ENCODE results near the gene PNCK. TPM values are rescaled to one million over a fixed set of nuclear protein-coding genes. Genes with fewer than 3 reads are reported as not detected.

PNCK gene
- total and polyA plus RNA-seq, 7 donors, result 4.6 to 135 (median 49.6) TPM; not detected in 2

GRCh38 chrX:153669174-153669890 lies 4.3 kb downstream of the PNCK start:
- no peak overlapping the region for H3K4me3 ChIP-seq
- H3K27ac ChIP-seq, result peak overlapping the region in 3 of 4 donors; percentile 70 to 79 (median 75)
- no peaks in the 10 kb centered on the region for H3K36me3 ChIP-seq
- intact Hi-C loops (cut with DNase I), result loop anchor here (5.0 kb wide), 1 partner anchor 38 kb away; no protein-coding TSS in a partner anchor
- H3K27me3 ChIP-seq, result no peaks in the 10 kb centered on the region
- DNase-seq, result peak; percentile 60
- H3K4me1 ChIP-seq, result peaks cover 0 to 3% (median 0%) of the 10 kb centered on the region in 4 donors
- TF ChIP-seq EP300 (IDR thresholded peaks at IDR 0.05) (no peak), POLR2AphosphoS5 (IDR thresholded peaks at IDR 0.05) (no peak), POLR2A (IDR thresholded peaks at IDR 0.05) (no peak), CTCF (IDR thresholded peaks at IDR 0.05) (peak; percentile 33 to 66 (median 52))
- WGBS, 2 donors, result 45 to 55% methylated on average over 17 of the region's 17 CpGs
- H3K9me3 ChIP-seq, result no peaks in the 10 kb centered on the region

GRCh38 chrX:153668423-153669173 lies 5.0 kb downstream of the PNCK start:
- H3K4me1 ChIP-seq, result peaks cover 0 to 3% (median 0%) of the 10 kb centered on the region in 4 donors
- H3K4me3 ChIP-seq, result no peak overlapping the region
- H3K27ac ChIP-seq, result peak overlapping the region; percentile 27 to 79 (median 72)
- 87 to 88% methylated on average over 11 of the region's 11 CpGs for WGBS, 2 donors
- H3K36me3 ChIP-seq, result no peaks in the 10 kb centered on the region
- H3K9me3 ChIP-seq, result no peaks in the 10 kb centered on the region
- peaks cover 0 to under 1% (median 0%) of the 10 kb centered on the region in 3 donors for H3K27me3 ChIP-seq
- DNase-seq, result peak; percentile 57
- intact Hi-C loops (cut with DNase I), result loop anchor here (1.0 to 5.0 kb wide), 2 partner anchors 39 to 58 kb away; no protein-coding TSS in a partner anchor
- TF ChIP-seq CTCF (IDR thresholded peaks at IDR 0.05) (no peak), POLR2A (IDR thresholded peaks at IDR 0.05) (no peak), EP300 (IDR thresholded peaks at IDR 0.05) (no peak), POLR2AphosphoS5 (IDR thresholded peaks at IDR 0.05) (no peak)

GRCh38 chrX:153667956-153668396 lies 5.6 kb downstream of the PNCK start:
- peak overlapping the region; percentile 27 to 79 (median 72) for H3K27ac ChIP-seq
- H3K4me3 ChIP-seq, result no peak overlapping the region
- peak; percentile 94 for DNase-seq
- intact Hi-C loops (cut with DNase I), result loop anchor here (1.0 to 5.0 kb wide), 3 partner anchors 39 to 113 kb away; no protein-coding TSS in a partner anchor
- peaks cover 0 to 7% (median 0%) of the 10 kb centered on the region in 3 donors for H3K27me3 ChIP-seq
- no peaks in the 10 kb centered on the region for H3K9me3 ChIP-seq
- WGBS, 2 donors, result 19 to 22% methylated on average over 14 of the region's 14 CpGs
- H3K36me3 ChIP-seq, result no peaks in the 10 kb centered on the region
- TF ChIP-seq CTCF (IDR thresholded peaks at IDR 0.05) (peak; percentile 28 to 74 (median 68)), EP300 (IDR thresholded peaks at IDR 0.05) (no peak), POLR2AphosphoS5 (IDR thresholded peaks at IDR 0.05) (no peak), POLR2A (IDR thresholded peaks at IDR 0.05) (no peak)
- H3K4me1 ChIP-seq, result peaks cover 0 to 3% (median 0%) of the 10 kb centered on the region in 4 donors

GRCh38 chrX:153667281-153667955 lies 6.2 kb downstream of the PNCK start:
- intact Hi-C loops (cut with DNase I), result loop anchor here (2.0 to 5.0 kb wide), 2 partner anchors 40 to 113 kb away; no protein-coding TSS in a partner anchor
- DNase-seq, result peak; percentile 57
- H3K4me3 ChIP-seq, result no peak overlapping the region
- 69 to 72% methylated on average over 11 of the region's 11 CpGs for whole genome bisulfite sequencing, 2 donors
- H3K27me3 ChIP-seq, result peaks cover 0 to 9% (median 0%) of the 10 kb centered on the region in 3 donors
- H3K9me3 ChIP-seq, result no peaks in the 10 kb centered on the region
- no peak overlapping the region for H3K27ac ChIP-seq
- peaks cover 0 to 3% (median 0%) of the 10 kb centered on the region in 4 donors for H3K4me1 ChIP-seq
- H3K36me3 ChIP-seq, result no peaks in the 10 kb centered on the region
- no peak for TF ChIP-seq EP300 (IDR thresholded peaks at IDR 0.05)
- no peak for TF ChIP-seq POLR2A (IDR thresholded peaks at IDR 0.05)
- no peak for TF ChIP-seq POLR2AphosphoS5 (IDR thresholded peaks at IDR 0.05)
- no peak for TF ChIP-seq CTCF (IDR thresholded peaks at IDR 0.05)

Measured in sigmoid colon (tissue), 7 donors.